GM21447 (cell line): Measurements from ENCODE around the gene GRAMD4.

Experiments used
- ATAC-seq: cut with Tn5 transposase; IDR thresholded peaks from one replicate; pipeline ENCODE4 v1.9.1; 2021; ENCODE audit not compliant: unreplicated experiment

The GRAMD4 gene

GRCh38 chr22:46619830-46620501, at the start of gene GRAMD4:
Gene GRAMD4 (plus strand): TSS chr22:46620386. CDS start chr22:46626800, 6,414 bp downstream.
- ATAC-seq, result no peak

GRCh38 chr22:46571642-46572250, 48.4 kb upstream of the GRAMD4 start:
- no peak for ATAC-seq

- no peak for ATAC-seq
These were observed 47.0 kb upstream of the GRAMD4 start for GRCh38 chr22:46572911-46573780.

- ATAC-seq, result no peak
These were observed 46.3 kb upstream of the GRAMD4 start for GRCh38 chr22:46573781-46574437.

- no peak for ATAC-seq
These were observed 45.7 kb upstream of the GRAMD4 start for GRCh38 chr22:46574438-46574992.

- ATAC-seq, result no peak
These were observed 44.9 kb upstream of the GRAMD4 start for GRCh38 chr22:46574993-46575910.

- no peak for ATAC-seq
These were observed 44.2 kb upstream of the GRAMD4 start for GRCh38 chr22:46575911-46576555.

GRCh38 chr22:46576556-46577367, 43.4 kb upstream of the GRAMD4 start:
- ATAC-seq, result no peak

GRCh38 chr22:46577368-46578249, 42.6 kb upstream of the GRAMD4 start:
- no peak for ATAC-seq

- ATAC-seq, result no peak
These were observed 41.8 kb upstream of the GRAMD4 start for GRCh38 chr22:46578251-46578823.

GRCh38 chr22:46578824-46579561, 41.2 kb upstream of the GRAMD4 start:
- no peak for ATAC-seq

- no peak for ATAC-seq
These were observed 40.3 kb upstream of the GRAMD4 start for GRCh38 chr22:46579751-46580449.

- no peak for ATAC-seq
These were observed 39.1 kb upstream of the GRAMD4 start for GRCh38 chr22:46580940-46581537.

- no peak for ATAC-seq
These were observed 38.5 kb upstream of the GRAMD4 start for GRCh38 chr22:46581538-46582244.
